ENCODE measurements around the gene MICU2. TPM values are rescaled to one million over a fixed set of nuclear protein-coding genes. Genes with fewer than 3 reads are reported as not detected.

MICU2 gene
- total RNA-seq, 6 experiments from 2014 or later, result 31.3 to 37.1 (median 33.9) TPM

DNA sequence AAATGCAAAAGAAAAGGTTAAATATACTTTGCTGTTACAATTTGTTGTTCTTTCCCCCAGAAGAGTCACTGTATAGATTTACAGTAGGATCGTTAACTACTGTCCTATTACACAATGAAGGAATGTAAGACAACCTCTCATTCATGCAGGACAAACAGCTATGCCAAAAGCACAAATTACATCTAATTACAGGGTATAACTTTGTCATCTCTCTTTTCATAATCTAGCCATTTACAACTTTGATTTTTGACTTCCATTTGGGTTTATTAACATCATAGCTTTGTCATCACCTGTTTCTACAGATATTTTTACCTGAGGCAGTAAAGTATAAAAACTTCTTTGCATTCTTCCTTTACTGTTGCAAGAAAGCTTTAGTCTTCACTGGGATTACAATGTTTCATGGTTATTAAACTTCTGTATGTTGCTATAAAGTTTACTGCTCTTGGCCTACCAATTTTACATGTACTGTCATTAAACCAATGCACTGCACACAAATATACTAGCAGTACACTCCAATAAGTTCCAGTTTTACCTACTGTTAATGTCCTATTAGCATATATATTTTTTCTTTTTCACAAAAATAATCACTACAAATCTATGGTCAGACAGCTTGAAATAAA lies 18.9 kb downstream of the MICU2 start:
- Mint-ChIP-seq H3K9me3 (peaks cover 14% of the 10 kb centered on the region), H3K4me1 (ENCODE audit: low read depth) (peaks cover 64% of the 10 kb centered on the region), H3K4me3 (no peak overlapping the region), H3K27me3 (ENCODE audit: insufficient read depth) (no peaks in the 10 kb centered on the region), H3K27ac (no peak overlapping the region), H3K36me3 (ENCODE audit: low read depth) (peaks cover 26% of the 10 kb centered on the region)
- DNase-seq, result no peak
- TF ChIP-seq, protein P1, sequence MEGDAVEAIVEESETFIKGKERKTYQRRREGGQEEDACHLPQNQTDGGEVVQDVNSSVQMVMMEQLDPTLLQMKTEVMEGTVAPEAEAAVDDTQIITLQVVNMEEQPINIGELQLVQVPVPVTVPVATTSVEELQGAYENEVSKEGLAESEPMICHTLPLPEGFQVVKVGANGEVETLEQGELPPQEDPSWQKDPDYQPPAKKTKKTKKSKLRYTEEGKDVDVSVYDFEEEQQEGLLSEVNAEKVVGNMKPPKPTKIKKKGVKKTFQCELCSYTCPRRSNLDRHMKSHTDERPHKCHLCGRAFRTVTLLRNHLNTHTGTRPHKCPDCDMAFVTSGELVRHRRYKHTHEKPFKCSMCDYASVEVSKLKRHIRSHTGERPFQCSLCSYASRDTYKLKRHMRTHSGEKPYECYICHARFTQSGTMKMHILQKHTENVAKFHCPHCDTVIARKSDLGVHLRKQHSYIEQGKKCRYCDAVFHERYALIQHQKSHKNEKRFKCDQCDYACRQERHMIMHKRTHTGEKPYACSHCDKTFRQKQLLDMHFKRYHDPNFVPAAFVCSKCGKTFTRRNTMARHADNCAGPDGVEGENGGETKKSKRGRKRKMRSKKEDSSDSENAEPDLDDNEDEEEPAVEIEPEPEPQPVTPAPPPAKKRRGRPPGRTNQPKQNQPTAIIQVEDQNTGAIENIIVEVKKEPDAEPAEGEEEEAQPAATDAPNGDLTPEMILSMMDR (IDR thresholded peaks at IDR 0.05), result no peak

DNA sequence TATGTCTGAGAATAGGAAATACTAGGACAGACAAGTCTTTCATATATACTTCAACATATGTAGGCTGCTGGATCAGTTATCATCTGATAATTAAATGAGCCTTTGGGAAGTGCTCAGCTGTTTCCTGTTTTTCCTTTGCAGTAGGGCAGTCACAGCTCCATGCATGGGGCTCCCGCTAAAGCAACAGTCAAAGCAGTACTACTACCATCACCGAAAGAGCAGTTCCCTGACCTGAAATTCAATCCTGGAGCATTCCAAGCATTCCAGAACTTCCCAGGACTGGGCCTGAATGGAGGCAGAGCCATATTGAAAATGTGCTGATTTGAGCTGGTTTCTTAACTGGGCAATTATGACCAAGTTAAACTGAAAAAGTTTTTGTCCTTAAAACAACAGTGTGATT lies 20.5 kb downstream of the MICU2 start:
- H3K9me3 Mint-ChIP-seq, result peaks cover 14% of the 10 kb centered on the region
- H3K27me3 Mint-ChIP-seq (ENCODE audit: insufficient read depth), result no peaks in the 10 kb centered on the region
- DNase-seq, result peak; percentile 40
- TF ChIP-seq, protein P1 (IDR thresholded peaks at IDR 0.05), result no peak
- H3K36me3 Mint-ChIP-seq (ENCODE audit: low read depth), result peaks cover 15% of the 10 kb centered on the region
- no peak overlapping the region for H3K27ac Mint-ChIP-seq
- no peak overlapping the region for H3K4me3 Mint-ChIP-seq
- H3K4me1 Mint-ChIP-seq (ENCODE audit: low read depth), result peaks cover 58% of the 10 kb centered on the region

DNA sequence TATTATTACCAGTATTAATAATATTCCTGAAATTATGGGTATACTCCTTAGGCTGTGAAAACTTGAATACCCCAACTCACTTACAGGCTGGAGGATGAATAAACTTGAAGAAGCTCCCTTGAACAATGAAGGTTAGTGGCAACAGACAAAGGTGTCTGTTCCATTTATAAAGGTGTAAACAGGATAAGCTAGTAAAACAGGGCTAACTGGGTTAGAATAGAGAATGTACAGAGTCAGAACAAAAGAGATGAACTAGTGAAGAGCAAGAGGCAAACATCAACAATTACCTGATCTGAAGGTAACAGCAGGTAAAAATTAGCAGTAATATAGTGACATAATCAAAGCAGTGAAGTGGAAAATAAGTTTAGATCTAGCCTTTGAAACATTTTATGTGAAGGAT lies 23.2 kb downstream of the MICU2 start:
- DNase-seq, result no peak
- Mint-ChIP-seq H3K27me3 (ENCODE audit: insufficient read depth) (no peaks in the 10 kb centered on the region), H3K36me3 (ENCODE audit: low read depth) (peaks cover 15% of the 10 kb centered on the region), H3K27ac (no peak overlapping the region), H3K4me3 (no peak overlapping the region), H3K9me3 (peaks cover 14% of the 10 kb centered on the region), H3K4me1 (ENCODE audit: low read depth) (peaks cover 46% of the 10 kb centered on the region)
- TF ChIP-seq, protein P1 (IDR thresholded peaks at IDR 0.05), result no peak

DNA sequence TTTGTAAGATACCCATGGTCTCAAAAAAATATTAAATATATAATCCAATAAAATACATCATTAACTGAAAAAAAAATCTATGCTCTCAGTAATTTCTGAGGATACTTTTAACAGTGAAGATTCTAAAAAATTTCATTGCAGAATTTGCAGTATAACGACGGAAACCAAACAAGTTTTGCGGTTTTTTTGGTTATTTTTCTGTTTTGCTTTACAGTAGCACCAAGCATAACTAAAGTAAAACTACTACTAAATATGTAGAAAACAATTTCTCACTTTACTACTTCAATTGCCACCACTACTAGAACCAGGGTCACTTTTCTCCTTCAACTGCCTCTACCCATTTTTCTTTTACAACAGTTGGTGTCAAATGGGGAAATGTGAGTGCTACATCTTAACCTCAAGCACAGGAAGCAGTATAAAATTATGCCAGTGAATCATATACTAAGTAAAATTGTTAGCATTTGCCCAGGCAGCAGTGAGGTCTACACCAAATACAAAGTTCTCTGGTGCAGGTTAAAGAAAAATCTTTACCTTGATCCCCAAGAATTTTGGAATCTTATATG lies 24.1 kb downstream of the MICU2 start:
- no peak for DNase-seq
- Mint-ChIP-seq H3K4me3 (no peak overlapping the region), H3K9me3 (peaks cover 14% of the 10 kb centered on the region), H3K36me3 (ENCODE audit: low read depth) (peaks cover 15% of the 10 kb centered on the region), H3K4me1 (ENCODE audit: low read depth) (peaks cover 48% of the 10 kb centered on the region), H3K27me3 (ENCODE audit: insufficient read depth) (no peaks in the 10 kb centered on the region), H3K27ac (no peak overlapping the region)
- TF ChIP-seq, protein P1 (IDR thresholded peaks at IDR 0.05), result no peak

DNA sequence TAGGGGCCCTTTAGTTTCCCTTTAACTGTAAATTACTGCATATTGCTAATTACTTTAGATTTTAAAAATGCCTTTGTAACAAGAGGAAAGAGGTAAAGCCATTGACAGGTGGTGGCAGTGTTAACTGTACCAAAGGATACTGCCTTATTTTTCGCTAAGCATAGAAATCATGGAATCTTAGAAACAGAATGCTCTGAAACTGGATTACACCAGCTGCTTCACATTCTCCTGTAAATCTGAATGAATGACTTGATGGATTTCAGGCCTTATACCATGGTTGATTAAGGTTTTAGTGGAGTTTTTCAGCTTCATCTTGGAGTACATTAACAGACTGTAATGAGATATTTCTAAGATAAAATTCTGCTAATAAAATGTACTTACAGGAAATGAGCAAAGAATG lies 25.2 kb downstream of the MICU2 start:
- H3K4me1 Mint-ChIP-seq (ENCODE audit: low read depth), result peaks cover 55% of the 10 kb centered on the region
- H3K27me3 Mint-ChIP-seq (ENCODE audit: insufficient read depth), result no peaks in the 10 kb centered on the region
- H3K36me3 Mint-ChIP-seq (ENCODE audit: low read depth), result peaks cover 15% of the 10 kb centered on the region
- TF ChIP-seq, protein P1 (IDR thresholded peaks at IDR 0.05), result no peak
- H3K27ac Mint-ChIP-seq, result no peak overlapping the region
- DNase-seq, result no peak
- H3K4me3 Mint-ChIP-seq, result no peak overlapping the region
- peaks cover 14% of the 10 kb centered on the region for H3K9me3 Mint-ChIP-seq

Measured in HFFc6 (cell line).